Activated naive CD8-positive, alpha-beta T cell treated with anti-CD3 and anti-CD28 coated beads, Interleukin-2, amount 50 U/mL, for 24 hours (primary cell): ENCODE results near the gene PDK3.

Experiments used
- ATAC-seq: fragments of 150-1000 bp; cut with Tn5 transposase; one replicate; pipeline ENCODE4 v1.10.0; 2021
- DNase-seq: peaks from one replicate; pipeline ENCODE4 v3.0.0; 2021
- H3K27ac Mint-ChIP-seq: one replicate; pipeline ENCODE4 v1.8.0; 2021; ENCODE audit warnings: mild to moderate bottlenecking, mixed read lengths
- H3K27me3 Mint-ChIP-seq: one replicate; pipeline ENCODE4 v1.8.0; 2021; ENCODE audit warnings: mixed read lengths
- H3K36me3 Mint-ChIP-seq: one replicate; pipeline ENCODE4 v1.8.0; 2021; ENCODE audit warnings: low read depth, mixed read lengths
- H3K4me1 Mint-ChIP-seq: one replicate; pipeline ENCODE4 v1.8.0; 2021; ENCODE audit warnings: mixed read lengths
- H3K4me3 Mint-ChIP-seq: one replicate; pipeline ENCODE4 v1.8.0; 2021; ENCODE audit warnings: mild to moderate bottlenecking, moderate library complexity, mixed read lengths
- H3K9me3 Mint-ChIP-seq: one replicate; pipeline ENCODE4 v1.8.0; 2021; ENCODE audit warnings: mixed read lengths

The PDK3 gene

GRCh38 chrX:24465532-24465865, 413 bp downstream of the PDK3 start:
- DNase-seq: peak; percentile 15
- Mint-ChIP-seq H3K9me3 (no peaks in the 10 kb centered on the region), H3K4me1 (peaks cover 42% of the 10 kb centered on the region), H3K4me3 (peak overlapping the region; percentile 76), H3K36me3 (peaks cover 3% of the 10 kb centered on the region), H3K27me3 (no peaks in the 10 kb centered on the region), H3K27ac (peak overlapping the region; percentile 83)
- no peak for ATAC-seq

- peaks cover 45% of the 10 kb centered on the region for H3K4me1 Mint-ChIP-seq
- H3K4me3 Mint-ChIP-seq: peak overlapping the region; percentile 76
- ATAC-seq (no peak), DNase-seq (no peak)
- peaks cover 3% of the 10 kb centered on the region for H3K36me3 Mint-ChIP-seq
- H3K27me3 Mint-ChIP-seq: no peaks in the 10 kb centered on the region
- no peaks in the 10 kb centered on the region for H3K9me3 Mint-ChIP-seq
- peak overlapping the region; percentile 83 for H3K27ac Mint-ChIP-seq
Observed at GRCh38 chrX:24466025-24466424, 939 bp downstream of the PDK3 start.

GRCh38 chrX:24468245-24468644, 3.2 kb downstream of the PDK3 start:
- Mint-ChIP-seq H3K27ac (peak overlapping the region; percentile 83), H3K27me3 (no peaks in the 10 kb centered on the region), H3K36me3 (peaks cover 3% of the 10 kb centered on the region), H3K4me1 (peaks cover 54% of the 10 kb centered on the region), H3K4me3 (peak overlapping the region; percentile 76), H3K9me3 (no peaks in the 10 kb centered on the region)
- no peak for DNase-seq
- no peak for ATAC-seq

GRCh38 chrX:24471808-24472207, 6.7 kb downstream of the PDK3 start:
- Mint-ChIP-seq H3K9me3 (no peaks in the 10 kb centered on the region), H3K27ac (peak overlapping the region; percentile 37), H3K36me3 (peaks cover 3% of the 10 kb centered on the region), H3K27me3 (no peaks in the 10 kb centered on the region), H3K4me3 (peak overlapping the region; percentile 25), H3K4me1 (peaks cover 67% of the 10 kb centered on the region)
- ATAC-seq (no peak), DNase-seq (no peak)

GRCh38 chrX:24475480-24475879, 10.4 kb downstream of the PDK3 start:
- H3K9me3 Mint-ChIP-seq: no peaks in the 10 kb centered on the region
- H3K27ac Mint-ChIP-seq: no peak overlapping the region
- peaks cover 69% of the 10 kb centered on the region for H3K4me1 Mint-ChIP-seq
- ATAC-seq: no peak
- H3K27me3 Mint-ChIP-seq: no peaks in the 10 kb centered on the region
- no peak overlapping the region for H3K4me3 Mint-ChIP-seq
- no peaks in the 10 kb centered on the region for H3K36me3 Mint-ChIP-seq
- no peak for DNase-seq

GRCh38 chrX:24478509-24478908, 13.4 kb downstream of the PDK3 start:
- Mint-ChIP-seq H3K4me3 (no peak overlapping the region), H3K4me1 (peaks cover 81% of the 10 kb centered on the region), H3K27me3 (no peaks in the 10 kb centered on the region), H3K36me3 (peaks cover 10% of the 10 kb centered on the region), H3K9me3 (no peaks in the 10 kb centered on the region), H3K27ac (peak overlapping the region; percentile 88)
- DNase-seq (no peak), ATAC-seq (no peak)

GRCh38 chrX:24479924-24480323, 14.8 kb downstream of the PDK3 start:
- DNase-seq: peak; percentile 45
- peak; percentile 96 for ATAC-seq
- peaks cover 10% of the 10 kb centered on the region for H3K36me3 Mint-ChIP-seq
- peak overlapping the region; percentile 88 for H3K27ac Mint-ChIP-seq
- peaks cover 71% of the 10 kb centered on the region for H3K4me1 Mint-ChIP-seq
- no peaks in the 10 kb centered on the region for H3K27me3 Mint-ChIP-seq
- H3K9me3 Mint-ChIP-seq: no peaks in the 10 kb centered on the region
- peak overlapping the region; percentile 77 for H3K4me3 Mint-ChIP-seq

GRCh38 chrX:24480400-24480865, 15.3 kb downstream of the PDK3 start:
- DNase-seq (no peak), ATAC-seq (peak; percentile 33)
- Mint-ChIP-seq H3K4me3 (peak overlapping the region; percentile 77), H3K9me3 (no peaks in the 10 kb centered on the region), H3K27me3 (no peaks in the 10 kb centered on the region), H3K4me1 (peaks cover 68% of the 10 kb centered on the region), H3K36me3 (peaks cover 10% of the 10 kb centered on the region), H3K27ac (peak overlapping the region; percentile 88)

- peaks cover 10% of the 10 kb centered on the region for H3K36me3 Mint-ChIP-seq
- ATAC-seq (no peak), DNase-seq (no peak)
- no peaks in the 10 kb centered on the region for H3K9me3 Mint-ChIP-seq
- H3K27ac Mint-ChIP-seq: peak overlapping the region; percentile 62
- H3K4me1 Mint-ChIP-seq: peaks cover 49% of the 10 kb centered on the region
- H3K4me3 Mint-ChIP-seq: no peak overlapping the region
- no peaks in the 10 kb centered on the region for H3K27me3 Mint-ChIP-seq
Observed at GRCh38 chrX:24482823-24483415, 17.8 kb downstream of the PDK3 start.

GRCh38 chrX:24483596-24483995, 18.5 kb downstream of the PDK3 start:
- DNase-seq (no peak), ATAC-seq (no peak)
- Mint-ChIP-seq H3K4me1 (peaks cover 44% of the 10 kb centered on the region), H3K27ac (peak overlapping the region; percentile 22), H3K36me3 (peaks cover 10% of the 10 kb centered on the region), H3K9me3 (no peaks in the 10 kb centered on the region), H3K4me3 (no peak overlapping the region), H3K27me3 (no peaks in the 10 kb centered on the region)

- no peak overlapping the region for H3K27ac Mint-ChIP-seq
- H3K27me3 Mint-ChIP-seq: no peaks in the 10 kb centered on the region
- H3K4me3 Mint-ChIP-seq: no peak overlapping the region
- peaks cover 31% of the 10 kb centered on the region for H3K4me1 Mint-ChIP-seq
- H3K36me3 Mint-ChIP-seq: peaks cover 10% of the 10 kb centered on the region
- DNase-seq (no peak), ATAC-seq (no peak)
- no peaks in the 10 kb centered on the region for H3K9me3 Mint-ChIP-seq
Observed at GRCh38 chrX:24485323-24485722, 20.2 kb downstream of the PDK3 start.

GRCh38 chrX:24485976-24486680, 21.0 kb downstream of the PDK3 start:
- no peaks in the 10 kb centered on the region for H3K27me3 Mint-ChIP-seq
- H3K4me3 Mint-ChIP-seq: no peak overlapping the region
- peaks cover 28% of the 10 kb centered on the region for H3K4me1 Mint-ChIP-seq
- no peaks in the 10 kb centered on the region for H3K9me3 Mint-ChIP-seq
- ATAC-seq: no peak
- DNase-seq: no peak
- peaks cover 8% of the 10 kb centered on the region for H3K36me3 Mint-ChIP-seq
- H3K27ac Mint-ChIP-seq: no peak overlapping the region

GRCh38 chrX:24487571-24487970, 22.5 kb downstream of the PDK3 start:
- peaks cover 2% of the 10 kb centered on the region for H3K36me3 Mint-ChIP-seq
- H3K4me1 Mint-ChIP-seq: peaks cover 21% of the 10 kb centered on the region
- no peaks in the 10 kb centered on the region for H3K9me3 Mint-ChIP-seq
- ATAC-seq: no peak
- no peak overlapping the region for H3K4me3 Mint-ChIP-seq
- DNase-seq: no peak
- no peaks in the 10 kb centered on the region for H3K27me3 Mint-ChIP-seq
- no peak overlapping the region for H3K27ac Mint-ChIP-seq

GRCh38 chrX:24491741-24492140, 26.7 kb downstream of the PDK3 start:
- ATAC-seq: no peak

GRCh38 chrX:24493740-24494581, 28.9 kb downstream of the PDK3 start:
- Mint-ChIP-seq H3K4me3 (no peak overlapping the region), H3K36me3 (peaks cover 2% of the 10 kb centered on the region), H3K9me3 (no peaks in the 10 kb centered on the region), H3K27me3 (no peaks in the 10 kb centered on the region), H3K27ac (peak overlapping the region; percentile 69), H3K4me1 (peaks cover 43% of the 10 kb centered on the region)
- no peak for ATAC-seq
- no peak for DNase-seq

More at GRCh38 chrX:24491741-24492140, 26.7 kb downstream of the PDK3 start:
- H3K27me3 Mint-ChIP-seq: no peaks in the 10 kb centered on the region
- H3K4me1 Mint-ChIP-seq: peaks cover 33% of the 10 kb centered on the region
- no peak overlapping the region for H3K27ac Mint-ChIP-seq
- H3K36me3 Mint-ChIP-seq: peaks cover 2% of the 10 kb centered on the region
- H3K4me3 Mint-ChIP-seq: no peak overlapping the region
- no peak for DNase-seq
- H3K9me3 Mint-ChIP-seq: no peaks in the 10 kb centered on the region
